Measurements from ENCODE around the gene SPACDR.

The SPACDR gene

DNA sequence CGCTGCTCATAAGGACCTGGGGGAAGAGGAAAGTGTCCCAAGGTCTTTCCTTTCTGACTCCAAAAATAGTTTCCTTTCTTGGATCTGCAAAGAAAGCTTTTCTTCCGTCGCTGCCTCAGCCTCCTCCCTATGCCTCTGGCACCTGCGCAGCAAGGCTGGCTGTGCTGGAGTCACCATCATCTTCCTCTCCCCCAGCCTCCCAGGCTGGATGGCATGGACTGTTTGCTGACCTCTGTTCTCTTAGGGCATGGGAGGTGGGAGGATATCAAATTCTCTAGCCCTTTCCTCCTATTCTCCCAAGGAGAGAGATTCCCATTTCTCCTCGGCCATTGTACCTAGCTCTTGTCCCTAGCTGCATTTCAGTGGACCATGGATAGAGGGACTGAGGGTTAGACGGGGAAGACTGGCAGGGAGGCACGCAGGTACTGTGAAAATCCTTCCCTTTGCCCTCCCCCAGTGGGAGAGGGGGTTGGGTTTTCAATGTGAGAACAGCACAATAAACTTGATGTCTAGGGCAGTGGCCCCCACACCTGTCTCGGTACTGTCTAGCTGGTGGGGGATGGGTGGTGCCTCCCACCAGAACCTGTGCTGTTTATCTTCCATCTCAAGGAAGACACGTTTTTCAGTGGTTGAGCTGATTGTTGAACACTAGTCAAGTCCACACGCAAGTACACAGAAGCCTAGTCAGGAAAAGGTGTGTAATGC lies 30.3 kb downstream of the SPACDR start:
- no peak for DNase-seq

DNA sequence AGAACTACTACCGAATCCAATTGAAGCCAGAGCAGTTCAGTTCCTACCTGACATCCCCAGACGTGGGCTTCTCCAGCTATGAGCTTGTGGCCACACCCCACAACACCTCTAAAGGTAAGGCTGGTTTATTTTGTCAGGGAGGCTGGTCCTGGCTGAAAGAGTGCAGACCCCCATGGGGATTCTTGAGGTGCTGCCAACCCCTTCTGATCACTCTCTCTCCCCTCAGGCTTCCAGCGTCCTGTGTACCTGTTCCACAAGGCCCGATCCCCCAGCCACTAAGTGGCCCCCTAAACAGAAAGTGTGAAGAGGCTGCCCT lies 30.8 kb downstream of the SPACDR start:
- no peak for DNase-seq

DNA sequence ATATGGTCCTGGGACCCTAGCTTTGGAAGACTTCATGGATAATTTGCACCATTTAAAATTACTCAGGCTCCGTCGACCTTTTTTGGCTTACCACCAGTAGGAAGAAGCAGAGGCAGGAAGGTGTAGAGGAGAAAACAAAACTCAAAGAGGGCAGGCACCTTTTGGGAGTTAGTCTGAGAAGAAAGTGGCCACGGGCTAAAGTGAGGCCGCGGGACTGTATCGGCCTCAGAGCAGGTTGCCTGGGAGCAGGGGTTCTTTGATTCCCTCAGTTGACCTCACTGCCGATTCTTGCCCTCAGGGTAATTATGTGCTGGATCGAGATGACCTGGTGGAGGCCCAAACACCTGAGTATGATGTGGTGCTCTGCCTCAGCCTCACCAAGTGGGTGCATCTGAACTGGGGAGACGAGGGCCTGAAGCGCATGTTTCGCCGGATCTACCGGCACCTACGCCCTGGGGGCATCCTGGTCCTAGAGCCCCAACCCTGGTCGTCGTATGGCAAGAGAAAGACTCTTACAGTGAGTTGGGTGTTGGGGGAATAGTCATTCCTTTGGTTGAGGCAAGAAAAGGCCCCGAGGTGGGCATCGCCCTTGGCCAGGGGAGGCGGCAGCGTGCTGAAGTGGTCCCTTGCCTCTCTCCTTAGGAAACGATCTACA lies 31.3 kb downstream of the SPACDR start:
- DNase-seq: no peak

DNA sequence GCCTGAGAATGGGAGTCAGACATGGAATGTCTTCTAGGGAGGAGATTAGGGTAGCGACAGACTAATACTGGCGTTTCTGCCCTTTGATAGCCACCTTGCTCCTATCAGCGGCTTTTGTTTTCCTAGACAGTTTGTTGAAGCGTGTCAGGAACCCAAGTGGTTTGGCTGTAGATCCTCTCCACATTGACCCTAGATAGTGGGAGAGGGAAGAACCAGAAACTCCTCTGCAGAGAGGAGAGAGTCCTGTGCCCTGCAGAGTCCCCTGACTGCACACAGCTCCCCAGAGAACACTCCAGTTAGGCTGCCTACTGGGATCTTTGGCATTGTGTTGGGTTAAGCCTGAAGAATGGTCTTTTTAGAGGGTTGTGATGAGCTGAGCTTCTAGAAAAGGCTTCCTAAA lies 32.0 kb downstream of the SPACDR start:
- DNase-seq: no peak

DNA sequence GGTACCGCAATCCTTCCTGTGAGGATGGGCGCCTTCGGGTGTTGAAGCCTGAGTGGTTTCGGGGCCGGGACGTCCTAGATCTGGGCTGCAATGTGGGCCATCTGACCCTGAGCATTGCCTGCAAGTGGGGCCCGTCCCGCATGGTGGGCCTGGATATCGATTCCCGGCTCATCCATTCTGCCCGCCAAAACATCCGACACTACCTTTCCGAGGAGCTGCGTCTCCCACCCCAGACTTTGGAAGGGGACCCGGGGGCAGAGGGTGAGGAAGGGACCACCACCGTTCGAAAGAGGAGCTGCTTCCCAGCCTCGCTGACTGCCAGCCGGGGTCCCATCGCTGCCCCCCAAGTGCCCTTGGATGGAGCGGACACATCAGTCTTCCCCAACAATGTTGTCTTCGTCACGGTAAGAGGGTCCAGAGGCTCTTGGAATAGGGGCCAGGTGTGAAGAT lies 32.7 kb downstream of the SPACDR start:
- no peak for DNase-seq

DNA sequence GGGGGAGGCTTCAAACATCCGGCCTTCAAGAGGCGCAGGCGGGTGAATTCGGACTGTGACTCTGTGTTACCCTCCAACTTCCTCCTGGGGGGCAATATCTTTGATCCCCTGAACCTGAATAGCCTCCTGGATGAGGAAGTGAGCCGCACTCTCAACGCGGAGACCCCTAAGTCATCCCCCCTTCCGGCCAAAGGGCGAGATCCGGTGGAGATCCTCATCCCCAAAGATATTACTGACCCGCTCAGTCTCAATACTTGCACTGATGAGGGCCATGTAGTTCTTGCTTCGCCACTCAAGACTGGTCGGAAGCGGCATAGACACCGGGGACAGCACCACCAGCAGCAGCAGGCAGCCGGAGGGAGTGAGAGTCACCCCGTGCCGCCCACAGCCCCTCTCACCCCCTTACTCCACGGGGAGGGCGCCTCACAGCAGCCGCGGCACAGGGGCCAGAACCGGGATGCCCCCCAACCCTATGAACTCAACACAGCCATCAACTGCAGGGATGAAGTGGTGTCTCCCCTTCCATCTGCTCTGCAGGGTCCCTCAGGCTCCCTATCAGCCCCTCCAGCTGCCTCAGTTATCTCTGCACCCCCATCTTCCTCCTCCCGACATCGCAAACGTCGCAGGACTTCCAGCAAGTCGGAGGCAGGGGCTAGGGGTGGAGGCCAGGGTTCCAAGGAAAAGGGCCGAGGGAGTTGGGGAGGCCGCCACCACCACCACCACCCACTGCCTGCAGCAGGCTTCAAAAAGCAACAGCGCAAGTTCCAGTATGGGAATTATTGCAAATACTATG lies 33.4 kb downstream of the SPACDR start:
- DNase-seq: no peak

DNA sequence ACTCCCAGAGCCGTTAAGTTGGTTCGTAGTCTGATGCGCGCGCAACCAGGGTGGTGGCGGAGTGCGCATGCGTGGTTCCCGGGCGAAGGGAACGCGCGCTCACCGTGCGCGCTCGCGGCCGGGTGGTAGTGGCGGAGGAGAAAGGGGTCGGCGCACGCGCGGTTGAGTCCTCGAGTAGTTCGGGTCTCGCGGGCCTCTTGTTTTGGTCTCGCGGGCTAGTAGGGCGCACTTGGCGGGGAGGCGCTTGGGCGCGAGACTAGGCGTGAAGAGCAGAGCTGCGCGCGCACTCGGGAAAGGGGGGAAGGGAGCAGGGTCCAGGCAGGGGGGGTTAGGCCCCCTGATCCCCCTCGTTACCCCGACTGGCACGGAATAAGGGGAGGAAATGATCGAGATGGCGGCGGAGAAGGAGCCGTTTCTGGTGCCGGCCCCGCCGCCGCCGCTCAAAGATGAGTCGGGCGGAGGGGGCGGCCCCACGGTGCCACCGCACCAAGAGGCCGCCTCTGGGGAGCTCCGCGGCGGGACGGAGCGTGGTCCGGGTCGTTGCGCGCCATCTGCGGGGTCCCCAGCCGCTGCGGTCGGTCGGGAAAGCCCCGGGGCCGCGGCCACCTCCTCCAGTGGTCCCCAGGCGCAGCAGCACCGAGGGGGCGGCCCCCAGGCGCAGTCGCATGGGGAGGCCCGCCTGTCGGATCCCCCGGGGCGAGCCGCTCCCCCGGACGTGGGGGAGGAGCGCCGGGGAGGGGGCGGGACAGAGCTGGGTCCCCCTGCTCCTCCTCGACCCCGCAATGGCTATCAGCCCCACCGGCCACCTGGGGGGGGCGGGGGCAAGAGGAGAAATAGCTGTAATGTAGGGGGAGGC lies 34.2 kb downstream of the SPACDR start, which contains the start of gene MEPCE:
Gene MEPCE (plus strand): TSS at position 195 of the 856 bp plus-strand sequence. CDS start 188 bp downstream, at position 383.
- peak; percentile 96 for DNase-seq

DNA sequence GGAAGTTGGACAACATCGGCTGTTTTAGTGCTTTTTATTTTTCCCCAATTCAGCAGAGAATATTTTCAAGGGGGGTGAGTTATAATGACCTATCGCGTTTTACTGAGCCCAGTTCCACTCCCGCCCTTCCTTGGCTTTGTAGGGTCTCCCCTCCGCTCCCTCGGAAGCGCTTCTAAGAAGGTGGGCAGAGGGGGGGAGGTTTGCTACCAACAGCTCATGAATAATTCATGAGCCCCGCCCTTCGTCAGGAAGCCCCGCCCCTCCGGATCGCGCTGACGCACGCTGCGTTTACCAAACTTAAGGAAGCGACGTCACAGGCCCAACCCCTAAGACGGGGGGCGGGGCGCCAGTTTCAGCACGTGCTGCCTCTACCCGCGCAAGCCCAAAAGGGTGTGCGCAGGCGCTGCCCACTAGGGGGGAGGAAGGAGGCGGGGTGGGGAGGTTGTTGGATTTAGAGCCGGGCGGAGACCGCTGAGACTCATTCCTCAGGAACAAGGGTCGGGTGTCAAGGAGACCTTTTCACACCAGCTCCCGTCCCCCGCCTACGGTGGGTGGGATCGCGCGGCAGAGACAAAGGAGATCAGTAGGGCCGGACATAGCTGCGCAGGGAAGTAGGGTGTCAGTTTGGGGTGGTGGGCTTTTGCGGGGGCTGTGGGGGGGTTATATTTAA lies 35.0 kb downstream of the SPACDR start:
- DNase-seq: peak; percentile 100

DNA sequence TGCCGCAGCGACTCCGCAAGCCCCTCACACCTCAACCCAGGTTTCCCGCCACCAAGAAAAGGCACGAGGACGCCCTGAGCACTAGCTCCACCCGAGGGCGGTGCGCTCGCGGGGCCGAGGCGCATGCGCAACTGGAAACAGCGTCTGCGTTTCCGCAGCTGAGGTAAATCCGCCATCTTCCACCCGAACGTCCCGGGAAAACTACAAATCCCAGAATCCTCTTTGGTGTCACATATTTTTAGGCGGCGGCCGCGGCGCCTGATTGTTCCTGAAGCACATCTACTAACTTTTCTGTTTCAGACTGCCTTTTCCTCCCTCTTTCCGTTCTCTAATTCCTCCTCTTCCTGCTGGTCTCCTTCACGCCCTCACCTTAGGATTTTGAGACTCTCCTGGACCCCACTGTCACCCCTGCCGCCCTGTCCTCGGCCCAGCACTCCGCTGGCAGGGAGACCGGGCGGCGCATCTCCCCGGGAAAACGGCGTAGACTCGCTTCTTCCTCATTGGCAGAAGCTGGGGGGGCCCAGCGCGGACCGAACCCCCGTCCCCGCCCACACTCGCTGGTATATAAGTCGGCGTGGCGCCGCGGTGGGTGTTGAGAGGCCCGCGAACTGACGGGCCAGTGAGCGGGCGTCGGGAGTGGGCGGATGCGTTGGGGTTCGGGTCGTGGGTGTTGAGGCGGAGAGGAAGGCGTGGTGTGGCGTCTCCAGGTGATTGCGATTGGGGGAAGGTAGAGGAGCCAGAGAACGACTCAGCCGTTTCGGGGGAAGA lies 35.7 kb downstream of the SPACDR start, which contains the start of gene ZCWPW1:
Gene ZCWPW1 (minus strand): TSS at position 505 of the 768 bp plus-strand sequence. CDS start 8,054 bp downstream, outside the sequence.
- peak; percentile 98 for DNase-seq

DNA sequence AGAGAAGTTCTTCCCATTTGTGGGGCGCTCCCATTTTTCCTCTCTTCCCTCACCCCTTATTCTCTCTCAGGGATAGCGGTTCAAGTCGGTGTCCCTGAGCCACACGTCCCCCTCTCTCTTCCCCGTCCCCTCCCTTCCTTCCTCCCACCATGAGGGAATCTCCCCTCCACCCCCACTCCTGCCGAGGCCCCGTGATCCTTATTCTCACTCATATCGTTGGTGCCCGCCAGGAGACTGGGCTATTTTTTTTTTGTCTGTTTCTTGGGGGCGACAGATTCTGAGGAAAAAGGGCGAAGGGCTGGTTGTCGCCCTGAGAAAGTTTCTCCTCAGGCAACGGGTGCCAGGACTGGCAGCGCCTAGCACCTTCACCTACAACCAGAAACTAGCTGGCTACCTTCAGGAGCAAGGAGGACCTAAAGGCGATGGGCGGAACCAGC lies 36.3 kb downstream of the SPACDR start:
- DNase-seq: no peak

DNA sequence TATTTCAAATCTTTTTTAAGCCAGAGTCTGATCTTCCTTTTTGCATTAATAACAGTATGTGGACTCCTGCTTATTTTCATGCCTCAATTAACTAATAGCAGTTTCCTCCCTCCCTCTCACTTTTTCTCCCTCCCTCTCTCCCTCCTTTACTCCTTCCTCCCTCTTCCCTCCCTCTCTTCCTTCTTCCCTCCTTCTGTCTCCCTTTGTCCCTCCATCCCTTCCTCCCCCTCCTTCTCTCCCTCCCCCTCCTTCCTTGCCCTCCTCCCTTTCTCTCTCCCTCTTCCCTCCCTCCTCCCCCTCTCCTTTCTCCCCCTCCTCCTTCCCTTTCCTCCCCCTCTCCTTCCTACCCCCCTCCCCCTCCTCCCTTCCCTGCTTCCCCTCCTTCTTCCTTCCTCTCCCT lies 37.5 kb downstream of the SPACDR start:
- no peak for DNase-seq

DNA sequence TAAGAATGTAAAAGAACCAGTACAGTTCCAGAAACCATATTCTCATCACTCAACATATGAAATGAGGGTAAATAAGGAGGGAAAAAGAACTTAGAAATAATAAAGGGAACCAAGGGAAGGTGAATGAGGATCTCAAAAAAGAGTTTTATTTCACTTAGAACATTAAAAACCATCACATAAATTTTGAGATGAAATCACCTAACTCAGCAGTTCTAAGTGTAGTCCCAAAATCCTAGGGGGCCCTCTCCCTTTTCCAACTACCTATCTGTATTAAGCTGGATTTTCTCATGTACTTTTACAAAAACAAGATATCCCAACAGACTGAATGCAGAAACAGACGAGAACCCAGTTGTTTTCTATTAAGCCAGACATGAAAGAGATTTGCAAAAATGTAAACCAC lies 38.7 kb downstream of the SPACDR start:
- no peak for DNase-seq

DNA sequence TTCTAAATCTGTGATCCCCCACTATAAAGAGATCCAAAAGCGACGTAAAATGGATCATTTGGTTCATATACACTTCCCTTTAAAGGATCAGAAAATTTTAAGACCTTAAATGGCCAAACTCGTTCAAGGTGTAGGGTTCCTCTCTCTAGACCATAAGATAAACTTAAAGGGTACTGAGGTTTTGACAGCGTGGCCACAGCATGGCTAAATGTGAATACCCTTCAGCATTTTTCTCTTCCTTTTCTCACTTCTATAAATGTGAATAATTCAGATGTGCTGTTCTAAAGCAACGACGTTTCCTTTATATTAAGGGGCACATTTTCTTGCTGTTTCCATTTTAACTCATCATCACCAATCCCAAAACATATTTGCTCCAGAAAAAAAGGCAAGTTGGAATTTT lies 40.7 kb downstream of the SPACDR start:
- DNase-seq: no peak

DNA sequence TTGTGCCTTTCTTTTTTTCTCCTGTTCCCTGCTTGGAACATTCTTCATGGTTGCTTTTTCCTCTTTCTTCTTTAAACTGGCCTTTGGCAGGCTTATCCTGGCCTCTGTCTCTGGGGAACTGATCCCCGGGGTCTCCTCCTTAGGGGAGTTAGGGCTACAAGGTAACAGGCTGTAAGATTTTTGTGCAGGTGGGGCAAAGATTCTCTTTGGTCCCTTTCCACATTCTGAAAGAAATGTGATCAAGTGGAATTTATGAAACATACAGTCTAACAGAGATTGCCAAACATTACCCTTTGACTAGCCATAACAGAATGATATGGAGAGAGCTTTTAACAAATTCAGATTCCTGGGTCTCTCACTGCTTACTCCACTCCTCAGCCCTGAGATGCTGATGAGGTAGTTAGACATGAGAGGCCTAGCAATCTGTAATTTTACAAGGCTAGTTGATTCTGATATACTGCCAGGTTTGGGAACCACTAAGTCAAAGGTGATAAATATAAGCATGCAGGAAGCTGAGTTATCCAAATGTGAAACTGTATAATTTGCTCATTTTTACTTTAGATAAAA lies 44.3 kb downstream of the SPACDR start:
- DNase-seq: no peak

DNA sequence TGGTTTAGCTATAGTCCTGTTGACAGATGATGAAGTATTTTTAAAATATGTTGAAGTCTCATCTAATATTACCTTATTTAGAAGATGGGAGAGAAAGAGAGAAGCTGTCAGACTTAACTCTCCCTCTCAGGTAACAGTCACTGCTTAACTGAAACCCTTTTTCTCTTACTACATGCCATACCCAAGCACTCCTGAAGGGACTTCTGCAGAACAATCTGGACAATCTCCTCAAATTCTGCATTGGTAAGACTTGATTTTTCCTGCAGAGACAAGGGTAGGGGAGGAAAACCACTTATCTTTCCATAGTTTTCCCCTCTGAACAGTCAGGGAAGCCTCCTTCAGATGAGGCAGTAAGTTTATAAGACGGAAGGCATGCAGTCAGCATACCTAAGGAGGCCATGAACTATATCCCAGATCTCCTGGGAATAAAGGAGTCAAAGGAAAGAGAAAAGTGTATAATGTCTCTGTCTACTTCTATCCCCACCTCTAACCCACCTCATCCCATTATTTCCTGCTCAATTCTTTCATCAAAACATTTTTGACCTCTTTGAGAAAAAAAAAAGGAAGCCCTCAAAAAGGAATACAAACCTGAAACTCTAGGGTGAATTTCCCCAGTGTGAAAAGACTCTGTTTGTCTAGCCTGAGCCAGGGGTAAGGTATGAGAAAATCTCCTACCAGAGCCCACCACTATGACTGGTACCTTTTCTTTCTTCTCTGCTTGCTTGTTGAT lies 45.0 kb downstream of the SPACDR start:
- DNase-seq: no peak

DNA sequence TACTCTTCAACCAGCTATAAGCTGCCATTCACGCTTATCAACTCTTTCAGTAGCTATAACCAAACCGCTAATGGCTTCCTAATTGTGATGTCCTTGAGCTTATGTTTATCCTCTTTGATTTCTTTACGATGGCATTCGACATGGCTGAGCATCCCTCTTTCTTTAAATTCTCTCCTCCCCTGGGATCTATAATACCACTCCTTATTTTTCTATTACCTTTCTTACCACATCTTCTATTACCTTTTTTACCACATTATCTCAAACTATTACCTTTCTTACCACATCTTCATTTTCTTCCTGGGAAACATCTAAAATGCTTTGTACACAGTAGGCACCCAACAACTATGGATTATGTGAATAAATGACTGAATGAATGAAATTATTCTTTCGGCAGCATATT lies 48.6 kb downstream of the SPACDR start:
- no peak for DNase-seq

DNA sequence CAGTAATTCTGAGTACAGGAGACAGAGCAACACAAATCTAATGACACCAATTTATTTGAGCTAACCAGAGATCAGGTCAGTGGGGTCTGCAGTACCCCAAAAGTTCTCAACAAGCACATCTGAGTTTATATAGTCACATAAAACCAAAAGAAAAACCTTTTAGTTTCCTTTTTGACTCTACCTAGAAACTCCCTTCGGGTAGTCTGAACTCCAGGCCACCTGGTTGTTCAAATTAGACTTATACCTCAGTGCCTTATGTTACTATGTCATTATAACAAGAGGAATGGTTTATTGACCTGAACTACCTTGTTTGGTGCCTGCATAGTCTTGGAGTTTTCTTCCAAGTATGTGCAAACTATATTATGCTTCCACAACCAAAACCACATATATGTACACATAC lies 50.2 kb downstream of the SPACDR start:
- DNase-seq: no peak

DNA sequence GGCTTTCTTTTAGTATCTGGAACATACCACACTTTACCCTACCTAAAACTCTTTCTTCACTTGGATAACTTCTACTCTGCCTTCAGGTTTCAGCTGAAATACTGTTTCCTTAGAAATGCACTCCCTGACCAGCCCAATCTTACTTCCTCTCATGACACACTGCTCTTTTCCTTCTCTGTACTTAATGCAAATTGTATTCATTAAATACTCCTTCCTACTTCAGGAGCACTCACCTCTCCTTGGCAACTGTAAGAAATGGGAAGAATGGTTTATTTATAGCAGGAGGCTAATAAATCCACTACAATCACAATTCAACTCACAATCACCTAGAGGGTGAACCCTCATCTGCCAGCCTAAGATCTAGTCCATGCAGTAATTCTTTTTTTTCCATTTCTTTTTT lies 50.7 kb downstream of the SPACDR start:
- DNase-seq: no peak

DNA sequence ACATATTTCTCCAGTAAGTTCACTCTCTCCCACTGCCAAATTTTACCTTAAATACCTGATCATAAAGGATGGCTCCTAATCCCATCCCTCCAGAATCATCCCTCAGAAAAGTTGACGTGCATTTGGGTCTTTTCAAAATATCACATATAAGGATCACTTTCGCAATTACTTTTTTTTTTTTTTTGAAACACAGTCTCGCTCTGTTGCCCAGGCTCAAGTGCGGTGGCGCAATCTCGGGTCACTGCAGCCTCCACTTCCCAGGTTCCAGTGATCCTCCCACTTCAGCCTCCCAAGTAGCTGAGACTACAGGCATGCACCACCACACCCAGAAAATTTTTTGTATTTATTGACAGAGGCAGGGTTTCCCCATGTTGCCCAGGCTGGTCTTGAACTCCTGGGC lies 53.0 kb downstream of the SPACDR start:
- DNase-seq: no peak

Measured in activated CD4-positive, alpha-beta T cell treated with anti-CD3 and anti-CD28 coated beads, Interleukin-2, Interleukin-6, amounts not matched to agents 100 ng/mL and 50 ng/mL, durations not matched to agents 16 hours and 8 hours (primary cell).